ENCODE data around the gene LIMCH1.
"Not testable (repeated sequence)": the region's sequence is repeated elsewhere in the genome, so short reads cannot be mapped to it uniquely, and the experiment has no call there.

Gene LIMCH1

GRCh38 chr4:41731569-41732126, 193.7 kb downstream of the LIMCH1 start:
- no peak for DNase-seq (ENCODE audit: low spot score)

GRCh38 chr4:41734371-41734770, 196.4 kb downstream of the LIMCH1 start:
- no peak for DNase-seq (ENCODE audit: low spot score)

- not testable (repeated sequence) for DNase-seq (ENCODE audit: low spot score)
Observed at GRCh38 chr4:41737491-41737890, 199.5 kb downstream of the LIMCH1 start.

- DNase-seq (ENCODE audit: low spot score), result no peak
Observed at GRCh38 chr4:41741354-41741753, 203.4 kb downstream of the LIMCH1 start.

- no peak for DNase-seq (ENCODE audit: low spot score)
Observed at GRCh38 chr4:41744572-41745291, 206.8 kb downstream of the LIMCH1 start.

- no peak for DNase-seq (ENCODE audit: low spot score)
Observed at GRCh38 chr4:41745292-41746024, 207.5 kb downstream of the LIMCH1 start.

- DNase-seq (ENCODE audit: low spot score), result no peak
Observed at GRCh38 chr4:41746025-41746439, 208.1 kb downstream of the LIMCH1 start.

- DNase-seq (ENCODE audit: low spot score), result no peak
Observed at GRCh38 chr4:41746440-41747229, 208.7 kb downstream of the LIMCH1 start.

- no peak for DNase-seq (ENCODE audit: low spot score)
Observed at GRCh38 chr4:41747230-41748055, 209.5 kb downstream of the LIMCH1 start.

GRCh38 chr4:41748074-41748570, 210.2 kb downstream of the LIMCH1 start:
- DNase-seq (ENCODE audit: low spot score), result no peak

GRCh38 chr4:41748571-41749475, 210.9 kb downstream of the LIMCH1 start, which contains the start of gene PHOX2B:
Gene PHOX2B (minus strand): TSS chr4:41748725. CDS start chr4:41748610, 115 bp downstream.
- no peak for DNase-seq (ENCODE audit: low spot score)

- DNase-seq (ENCODE audit: low spot score), result no peak
Observed at GRCh38 chr4:41749631-41750039, 211.7 kb downstream of the LIMCH1 start.

Measured in putamen (tissue), 1 donor.